Suprapubic skin (tissue), 3 donors: ENCODE data around the gene PCDHB14.
"Not testable (repeated sequence)": the region's sequence is repeated elsewhere in the genome, so short reads cannot be mapped to it uniquely, and the experiment has no call there.

Experiments used
- CTCF ChIP-seq, 2 donors: fragments of 200-600 bp in 1 of 2; fragments of 450-650 bp in 1 of 2; sonication (generic) in 1 of 2; IDR thresholded peaks; one replicate each; pipeline ENCODE4 v1.5.1; 2016 to 2019; ENCODE audit warnings: antibody characterized with exemption in 2 of 2, mild to moderate bottlenecking in 1 of 2, moderate library complexity in 1 of 2
- POLR2A ChIP-seq, 2 donors: fragments of 450-650 bp; IDR thresholded peaks; one replicate each; pipeline ENCODE4 v1.6.1; 2017; ENCODE audit warnings: antibody characterized with exemption in 2 of 2, mild to moderate bottlenecking in 2 of 2, moderate library complexity in 2 of 2

DNA sequence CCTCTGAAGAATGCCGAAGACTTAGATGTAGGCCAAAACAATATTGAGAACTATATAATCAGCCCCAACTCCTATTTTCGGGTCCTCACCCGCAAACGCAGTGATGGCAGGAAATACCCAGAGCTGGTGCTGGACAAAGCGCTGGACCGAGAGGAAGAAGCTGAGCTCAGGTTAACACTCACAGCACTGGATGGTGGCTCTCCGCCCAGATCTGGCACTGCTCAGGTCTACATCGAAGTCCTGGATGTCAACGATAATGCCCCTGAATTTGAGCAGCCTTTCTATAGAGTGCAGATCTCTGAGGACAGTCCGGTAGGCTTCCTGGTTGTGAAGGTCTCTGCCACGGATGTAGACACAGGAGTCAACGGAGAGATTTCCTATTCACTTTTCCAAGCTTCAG lies 8.6 kb upstream of the PCDHB14 start:
- not testable (repeated sequence) for TF ChIP-seq CTCF, POLR2A (IDR thresholded peaks at IDR 0.05)
